Thoracic aorta (tissue), 2 donors: ENCODE results near the gene MARCHF6. TPM values are rescaled to one million over a fixed set of nuclear protein-coding genes. Genes with fewer than 3 reads are reported as not detected.

ENCODE experiments used
- ATAC-seq: fragments of 150-250 bp; one replicate; pipeline ENCODE4 v1.8.0; 2017; ENCODE audit warnings: low read depth; ENCODE audit not compliant: insufficient number of reproducible peaks, low FRiP score
- DNase-seq: peaks from one replicate; pipeline ENCODE4 v3.0.0-alpha.2; 2020; ENCODE audit warnings: low spot score
- H3K27ac ChIP-seq, 2 donors: fragments of 200-600 bp; sonication (generic); 1 replicate in 1 of 2; 2 replicates in 1 of 2; pipeline ENCODE4 v1.5.1; 2016; ENCODE audit warnings: mild to moderate bottlenecking in 2 of 2, moderate library complexity in 2 of 2
- H3K27me3 ChIP-seq: fragments of 200-600 bp; sonication (generic); replicated peaks from 2 replicates; pipeline ENCODE4 v1.6.0; 2016; ENCODE audit warnings: mild to moderate bottlenecking; ENCODE audit not compliant: insufficient read depth
- H3K36me3 ChIP-seq: fragments of 200-600 bp; sonication (generic); one replicate; pipeline ENCODE4 v1.5.1; 2016
- H3K4me1 ChIP-seq, 2 donors: fragments of 200-600 bp; sonication (generic); 1 replicate in 1 of 2; 2 replicates in 1 of 2; pipeline versions ENCODE4 v1.5.1 to v1.6.0; 2016; ENCODE audit warnings: low read depth in 2 of 2, mild to moderate bottlenecking in 1 of 2; ENCODE audit not compliant: control insufficient read depth in 1 of 2
- H3K4me3 ChIP-seq: fragments of 200-600 bp; sonication (generic); 2 replicates; pipeline ENCODE4 v1.5.1; 2016; ENCODE audit warnings: mild to moderate bottlenecking
- H3K9me3 ChIP-seq: fragments of 200-600 bp; sonication (generic); 2 replicates; pipeline ENCODE4 v1.5.1; 2016
- CTCF ChIP-seq: fragments of 200-600 bp; sonication (generic); IDR thresholded peaks from one replicate; pipeline ENCODE4 v1.5.1; 2019; ENCODE audit warnings: antibody characterized with exemption
- total RNA-seq, 2 donors: library from RNA; depleted of rRNA; stranded (reverse); fragments of >200 nt; gene quantifications; one replicate each; pipeline versions ENCODE4 v1.1.0 to v1.2.3, GENCODE V29; 2016

MARCHF6 gene
- total RNA-seq: 10 to 100 TPM; 86.9 to 95.2 TPM

GRCh38 chr5:10353241-10354047 is at the start of gene MARCHF6:
Gene MARCHF6 (plus strand): TSS chr5:10353695. CDS start chr5:10353899, 204 bp downstream.
- Histone ChIP-seq H3K36me3 (no peaks in the 10 kb centered on the region), H3K9me3 (no peaks in the 10 kb centered on the region), H3K4me1 (peaks cover 22 to 33% of the 10 kb centered on the region in 2 donors), H3K27ac (peak within 1 kb of the TSS; percentile 93 to 97), H3K27me3 (no peaks in the 10 kb centered on the region), H3K4me3 (peak within 1 kb of the TSS; percentile 99)
- ATAC-seq: peak; percentile 93
- no peak for TF ChIP-seq CTCF
- peak; percentile 59 for DNase-seq

DNA sequence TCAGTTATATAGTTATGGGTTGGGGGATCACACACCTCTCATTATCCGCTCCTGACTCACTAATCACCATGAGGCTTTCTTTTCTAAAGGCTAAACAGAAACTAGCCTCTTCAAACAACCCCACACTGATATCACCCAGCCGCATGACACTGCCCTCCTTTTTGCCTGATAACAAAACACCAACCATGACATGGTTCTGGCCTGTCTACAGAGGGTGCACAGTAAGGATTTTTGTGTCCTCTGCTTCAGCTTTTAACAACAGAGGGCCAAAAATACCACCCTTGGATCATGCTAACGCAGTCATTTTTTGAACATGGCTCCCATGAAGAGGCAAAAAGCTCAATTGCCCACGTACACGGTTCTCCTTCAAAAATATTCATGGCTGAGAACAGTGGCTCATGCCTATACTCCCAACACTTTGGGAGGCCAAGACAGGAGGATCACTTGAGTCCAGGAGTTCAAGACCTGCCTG is 49.8 kb upstream of the MARCHF6 start:
- Histone ChIP-seq H3K27ac (no peak overlapping the region), H3K36me3 (no peaks in the 10 kb centered on the region), H3K4me3 (no peak overlapping the region), H3K27me3 (no peaks in the 10 kb centered on the region), H3K4me1 (peaks cover 0 to 23% of the 10 kb centered on the region in 2 donors), H3K9me3 (no peaks in the 10 kb centered on the region)
- TF ChIP-seq CTCF: no peak
- DNase-seq: no peak
- no peak for ATAC-seq

- Histone ChIP-seq H3K4me1 (peaks cover 0 to 23% of the 10 kb centered on the region in 2 donors), H3K9me3 (no peaks in the 10 kb centered on the region), H3K36me3 (no peaks in the 10 kb centered on the region), H3K27me3 (no peaks in the 10 kb centered on the region), H3K4me3 (no peak overlapping the region), H3K27ac (no peak overlapping the region)
- TF ChIP-seq CTCF: no peak
- DNase-seq (no peak), ATAC-seq (no peak)
These were observed 48.6 kb upstream of the MARCHF6 start for GRCh38 chr5:10304932-10305331.

- Histone ChIP-seq H3K4me3 (no peak overlapping the region), H3K4me1 (peaks cover 0 to 23% of the 10 kb centered on the region in 2 donors), H3K27me3 (no peaks in the 10 kb centered on the region), H3K9me3 (no peaks in the 10 kb centered on the region), H3K27ac (no peak overlapping the region), H3K36me3 (no peaks in the 10 kb centered on the region)
- DNase-seq: no peak
- no peak for TF ChIP-seq CTCF
- ATAC-seq: no peak
These were observed 47.4 kb upstream of the MARCHF6 start for GRCh38 chr5:10306114-10306513.

DNA sequence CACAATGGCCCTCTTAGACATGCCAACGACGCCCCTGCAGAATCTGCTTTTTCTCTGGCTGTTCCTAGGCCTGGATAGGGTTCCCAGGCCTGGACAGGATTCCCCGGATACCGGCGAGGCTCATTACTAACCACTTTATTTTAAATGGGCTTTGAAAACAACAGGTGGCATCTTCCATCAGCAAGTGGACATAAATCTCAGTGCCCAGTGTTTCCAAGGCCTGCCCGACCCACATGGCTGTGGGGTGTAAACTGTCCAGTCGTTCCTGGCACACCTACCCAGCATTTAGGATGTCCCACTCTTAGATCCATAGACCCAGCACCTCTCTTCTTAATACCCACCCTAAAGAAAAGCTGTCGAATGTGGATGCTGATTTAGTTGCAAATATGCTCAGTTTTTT is 46.7 kb upstream of the MARCHF6 start:
- no peaks in the 10 kb centered on the region for H3K9me3 ChIP-seq
- H3K27ac ChIP-seq: peak overlapping the region; percentile 79 to 89

More for the DNA sequence above, 46.7 kb upstream of the MARCHF6 start:
- TF ChIP-seq CTCF: no peak
- DNase-seq (no peak), ATAC-seq (no peak)
- H3K4me3 ChIP-seq: peak overlapping the region; percentile 97
- H3K36me3 ChIP-seq: no peaks in the 10 kb centered on the region
- no peaks in the 10 kb centered on the region for H3K27me3 ChIP-seq
- peaks cover 0 to 23% of the 10 kb centered on the region in 2 donors for H3K4me1 ChIP-seq
